Activated CD8-positive, alpha-beta T cell treated with anti-CD3 and anti-CD28 coated beads for 36 hours (primary cell): ENCODE results near the gene EFNA5. TPM values are rescaled to one million over a fixed set of nuclear protein-coding genes. Genes with fewer than 3 reads are reported as not detected.

Experiments used
- ATAC-seq: fragments of 200-7000 bp; cut with Tn5 transposase; one replicate; pipeline ENCODE4 v1.10.0; 2021; ENCODE audit warnings: mild to moderate bottlenecking, moderate library complexity
- CTCF ChIA-PET: fragments of 350-600 bp; sonication (Branson Sonifier 250); formaldehyde crosslinking; loops from one replicate; lab custom pipeline; 2021; ENCODE audit warnings: antibody characterized with exemption; lab: Charles Lee
- POLR2A ChIA-PET: fragments of 350-600 bp; sonication (Branson Sonifier 250); formaldehyde crosslinking; loops from one replicate; lab custom pipeline; 2021; ENCODE audit warnings: antibody characterized with exemption; lab: Charles Lee
- DNase-seq: peaks from one replicate; pipeline ENCODE4 v3.0.0-alpha.2; 2020
- H3K27ac Mint-ChIP-seq: one replicate; pipeline ENCODE4 v1.8.0; 2021; ENCODE audit warnings: mild to moderate bottlenecking, mixed read lengths
- H3K27me3 Mint-ChIP-seq: one replicate; pipeline ENCODE4 v1.8.0; 2021; ENCODE audit warnings: mixed read lengths
- H3K36me3 Mint-ChIP-seq: one replicate; pipeline ENCODE4 v1.8.0; 2021; ENCODE audit warnings: low read depth, mixed read lengths
- H3K4me1 Mint-ChIP-seq: one replicate; pipeline ENCODE4 v1.8.0; 2021; ENCODE audit warnings: low read depth, mixed read lengths
- H3K4me3 Mint-ChIP-seq: one replicate; pipeline ENCODE4 v1.8.0; 2021; ENCODE audit warnings: mild to moderate bottlenecking, moderate library complexity, mixed read lengths
- H3K9me3 Mint-ChIP-seq: one replicate; pipeline ENCODE4 v1.8.0; 2021; ENCODE audit warnings: mixed read lengths
- intact Hi-C: fragments of 100-400 bp; cut with micrococcal nuclease; formaldehyde crosslinking; loops from one replicate; pipeline ENCODE4 v1.10.0; 2022
- total RNA-seq, 2 experiments: library from RNA; stranded (reverse); gene quantifications; one replicate each; pipeline ENCODE4 v1.2.3, GENCODE V29; 2021
- TF ChIP-seq, protein P1 (sequence below): fragments of 200-600 bp; IDR thresholded peaks from one replicate; pipeline ENCODE4 v1.8.0; 2022; ENCODE audit warnings: antibody characterized with exemption, mild to moderate bottlenecking

Gene EFNA5
- total RNA-seq, 2 experiments from 2014 or later = not detected

GRCh38 chr5:107651325-107651724, 19.4 kb downstream of the EFNA5 start:
- Mint-ChIP-seq H3K27me3 (peaks cover 16% of the 10 kb centered on the region), H3K9me3 (no peaks in the 10 kb centered on the region), H3K4me1 (no peaks in the 10 kb centered on the region), H3K27ac (no peak overlapping the region), H3K4me3 (no peak overlapping the region), H3K36me3 (no peaks in the 10 kb centered on the region)
- no peak for DNase-seq
- ATAC-seq = no peak
- TF ChIP-seq, protein P1, sequence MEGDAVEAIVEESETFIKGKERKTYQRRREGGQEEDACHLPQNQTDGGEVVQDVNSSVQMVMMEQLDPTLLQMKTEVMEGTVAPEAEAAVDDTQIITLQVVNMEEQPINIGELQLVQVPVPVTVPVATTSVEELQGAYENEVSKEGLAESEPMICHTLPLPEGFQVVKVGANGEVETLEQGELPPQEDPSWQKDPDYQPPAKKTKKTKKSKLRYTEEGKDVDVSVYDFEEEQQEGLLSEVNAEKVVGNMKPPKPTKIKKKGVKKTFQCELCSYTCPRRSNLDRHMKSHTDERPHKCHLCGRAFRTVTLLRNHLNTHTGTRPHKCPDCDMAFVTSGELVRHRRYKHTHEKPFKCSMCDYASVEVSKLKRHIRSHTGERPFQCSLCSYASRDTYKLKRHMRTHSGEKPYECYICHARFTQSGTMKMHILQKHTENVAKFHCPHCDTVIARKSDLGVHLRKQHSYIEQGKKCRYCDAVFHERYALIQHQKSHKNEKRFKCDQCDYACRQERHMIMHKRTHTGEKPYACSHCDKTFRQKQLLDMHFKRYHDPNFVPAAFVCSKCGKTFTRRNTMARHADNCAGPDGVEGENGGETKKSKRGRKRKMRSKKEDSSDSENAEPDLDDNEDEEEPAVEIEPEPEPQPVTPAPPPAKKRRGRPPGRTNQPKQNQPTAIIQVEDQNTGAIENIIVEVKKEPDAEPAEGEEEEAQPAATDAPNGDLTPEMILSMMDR = no peak
- ChIA-PET POLR2A (no interaction called here), CTCF (no interaction called here)
- intact Hi-C loops = no loop called here

DNA sequence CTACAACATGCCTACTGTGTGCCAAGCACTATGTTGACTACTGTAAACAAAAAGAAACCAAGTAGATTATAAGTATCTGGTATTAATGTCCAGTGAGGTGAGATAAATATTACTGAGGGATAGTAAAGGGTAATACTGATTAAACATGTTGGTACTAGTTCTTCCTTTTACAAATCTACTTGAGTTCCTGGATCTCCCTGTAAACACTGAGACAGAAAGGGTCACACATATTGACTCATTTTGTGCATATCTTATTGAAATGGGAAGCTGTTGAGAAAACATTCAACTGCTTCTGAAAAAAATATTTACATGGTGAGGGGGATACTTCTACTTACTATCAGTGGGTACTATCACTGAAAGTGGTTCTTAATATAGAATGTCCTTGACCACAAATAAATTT, 24.3 kb downstream of the EFNA5 start:
- intact Hi-C loops = no loop called here
- Mint-ChIP-seq H3K27ac (no peak overlapping the region), H3K4me1 (no peaks in the 10 kb centered on the region), H3K4me3 (no peak overlapping the region), H3K27me3 (peaks cover 5% of the 10 kb centered on the region), H3K9me3 (no peaks in the 10 kb centered on the region), H3K36me3 (no peaks in the 10 kb centered on the region)
- TF ChIP-seq, protein P1 = no peak
- CTCF ChIA-PET = no interaction called here
- POLR2A ChIA-PET = no interaction called here
- DNase-seq (no peak), ATAC-seq (no peak)

DNA sequence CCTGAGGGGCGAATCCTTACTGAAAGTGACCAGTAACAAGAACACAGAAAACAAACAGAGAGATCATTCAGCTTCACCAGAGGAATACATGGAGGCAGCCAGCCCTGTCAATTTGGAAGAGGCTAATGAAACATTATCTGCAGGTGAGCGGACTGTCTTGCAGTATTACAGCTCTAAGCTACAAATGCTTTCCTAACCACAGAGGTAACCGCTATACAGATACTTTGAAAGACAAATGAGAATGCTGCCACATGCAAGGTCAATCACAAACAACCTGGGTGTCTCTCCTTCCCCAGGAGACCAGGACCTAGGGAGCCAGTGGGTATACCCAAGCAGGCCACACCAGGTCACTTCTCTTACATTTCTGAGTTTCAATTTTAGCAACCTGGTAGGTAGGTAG, 30.2 kb downstream of the EFNA5 start:
- Mint-ChIP-seq H3K4me3 (no peak overlapping the region), H3K27ac (no peak overlapping the region), H3K9me3 (no peaks in the 10 kb centered on the region), H3K27me3 (peaks cover 14% of the 10 kb centered on the region), H3K4me1 (no peaks in the 10 kb centered on the region), H3K36me3 (no peaks in the 10 kb centered on the region)
- ChIA-PET CTCF (no interaction called here), POLR2A (no interaction called here)
- TF ChIP-seq, protein P1 = no peak
- DNase-seq (no peak), ATAC-seq (no peak)
- intact Hi-C loops = no loop called here

DNA sequence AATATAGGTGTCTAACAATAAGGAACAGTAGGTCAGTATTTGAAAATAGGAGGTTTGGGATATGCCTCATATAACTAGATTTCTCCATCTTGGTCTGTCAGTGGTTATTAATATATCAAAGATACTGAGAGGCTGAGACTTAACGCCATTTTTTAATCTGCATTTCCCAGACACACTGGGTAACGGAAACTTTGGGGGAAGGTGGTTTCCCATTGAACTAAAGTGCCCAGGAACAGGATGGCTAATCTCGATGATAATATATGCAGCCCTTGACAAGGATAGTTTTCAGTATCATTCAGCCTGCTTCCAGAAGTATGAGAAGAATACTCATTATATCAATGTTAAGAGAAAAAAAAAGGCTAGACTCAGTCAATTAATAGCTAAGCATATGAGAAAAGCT, 30.7 kb downstream of the EFNA5 start:
- TF ChIP-seq, protein P1 = no peak

GRCh38 chr5:107636555-107636954, 34.2 kb downstream of the EFNA5 start:
- H3K4me3 Mint-ChIP-seq = no peak overlapping the region
- POLR2A ChIA-PET = no interaction called here

More for the DNA sequence above, 30.7 kb downstream of the EFNA5 start:
- ATAC-seq (no peak), DNase-seq (no peak)
- no peaks in the 10 kb centered on the region for H3K9me3 Mint-ChIP-seq
- intact Hi-C loops = no loop called here
- peaks cover 17% of the 10 kb centered on the region for H3K27me3 Mint-ChIP-seq
- H3K4me1 Mint-ChIP-seq = no peaks in the 10 kb centered on the region
- H3K27ac Mint-ChIP-seq = no peak overlapping the region
- ChIA-PET CTCF (no interaction called here), POLR2A (no interaction called here)
- no peak overlapping the region for H3K4me3 Mint-ChIP-seq
- no peaks in the 10 kb centered on the region for H3K36me3 Mint-ChIP-seq

More at GRCh38 chr5:107636555-107636954, 34.2 kb downstream of the EFNA5 start:
- no peak for ATAC-seq
- Mint-ChIP-seq H3K4me1 (no peaks in the 10 kb centered on the region), H3K36me3 (no peaks in the 10 kb centered on the region), H3K27ac (no peak overlapping the region), H3K27me3 (peaks cover 16% of the 10 kb centered on the region), H3K9me3 (no peaks in the 10 kb centered on the region)
- CTCF ChIA-PET = no interaction called here
- TF ChIP-seq, protein P1 = no peak
- DNase-seq = no peak
- intact Hi-C loops = no loop called here
